Stomach (tissue), 9 donors: ENCODE measurements around the gene PDX1. TPM values are rescaled to one million over a fixed set of nuclear protein-coding genes. Genes with fewer than 3 reads are reported as not detected.

Experiments used
- DNase-seq, 2 donors: peaks; one replicate each; pipeline versions ENCODE4 v3.0.0 to v3.0.0-alpha.2; 2013 to 2019
- H3K27ac ChIP-seq, 5 donors: fragments of 200-600 bp in 4 of 5; sonication (generic) in 4 of 5; one replicate each; pipeline ENCODE4 v1.5.1; 2013 to 2019; ENCODE audit warnings: mild to moderate bottlenecking in 1 of 5, moderate library complexity in 1 of 5
- H3K27me3 ChIP-seq, 3 donors: fragments of 200-600 bp; sonication (generic); one replicate each; pipeline ENCODE4 v1.5.1; 2017 to 2019; ENCODE audit warnings: mixed run types in 1 of 3
- H3K36me3 ChIP-seq, 4 donors: fragments of 200-600 bp; sonication (generic); 1 replicate in 3 of 4; 2 replicates in 1 of 4; pipeline ENCODE4 v1.5.1; 2016 to 2019
- H3K4me1 ChIP-seq, 4 donors: fragments of 200-600 bp; sonication (generic); one replicate each; pipeline ENCODE4 v1.5.1; 2016 to 2019
- H3K4me3 ChIP-seq, 4 donors: fragments of 200-600 bp; sonication (generic) in 3 of 4; one replicate each; pipeline ENCODE4 v1.5.1; 2016 to 2019; ENCODE audit warnings: mild to moderate bottlenecking in 1 of 4
- H3K9me3 ChIP-seq, 4 donors: fragments of 200-600 bp; sonication (generic); one replicate each; pipeline ENCODE4 v1.5.1; 2016 to 2019
- CTCF ChIP-seq, 7 experiments: fragments of 450-650 bp in 4 of 7; fragments of 200-600 bp in 3 of 7; sonication (generic) in 3 of 7; IDR thresholded peaks; one replicate each; pipeline ENCODE4 v1.5.1; 2016 to 2019; ENCODE audit warnings: antibody characterized with exemption in 7 of 7, control low read depth in 2 of 7, mild to moderate bottlenecking in 1 of 7
- EP300 ChIP-seq: sonication (generic); formaldehyde crosslinking; IDR thresholded peaks from one replicate; pipeline ENCODE4 v1.6.1; 2017; ENCODE audit warnings: antibody characterized with exemption
- POLR2A ChIP-seq, 4 donors: fragments of 450-650 bp; IDR thresholded peaks; one replicate each; pipeline ENCODE4 v1.6.1; 2016; ENCODE audit warnings: antibody characterized with exemption in 4 of 4, control low read depth in 2 of 4, mild to moderate bottlenecking in 1 of 4, moderate library complexity in 1 of 4
- POLR2AphosphoS5 ChIP-seq, 3 donors: sonication (generic); formaldehyde crosslinking; IDR thresholded peaks; one replicate each; pipeline ENCODE4 v1.6.1; 2016; ENCODE audit warnings: antibody characterized with exemption in 3 of 3
- WGBS, 5 donors: extraction: QIAGEN DNeasy Blood & Tissue Kit in 3 of 5; methylation state at CpG; one replicate each; pipeline versions ENCODE4 v1.1.5 to v1.1.7; 2013 to 2018; 5-methylcytosine and 5-hydroxymethylcytosine counted together
- intact Hi-C: fragments of 100-400 bp; cut with DNase I; formaldehyde crosslinking; loops from one replicate; pipeline ENCODE4 v1.15.1; 2023; ENCODE audit warnings: low total_unique reads
- polyA plus RNA-seq, 3 donors: library from polyadenylated mRNA; stranded (reverse); fragments of 200-250 nt; gene quantifications; one replicate each; pipeline ENCODE4 v1.2.3, GENCODE V29; 2013
- total RNA-seq, 5 donors: library from RNA; depleted of rRNA; stranded (reverse); fragments of >200 nt; gene quantifications; one replicate each; pipeline versions ENCODE4 v1.1.0 to v1.2.3, GENCODE V29; 2014 to 2016
- donor health status: healthy with polysubstance abuse.
- donor health status: Bipolar disorder and iron deficiency.
- donor health status: healthy.

Gene PDX1
- total and polyA plus RNA-seq, 8 donors: 0.13 to 1.8 (median 0.92) TPM; not detected in 3

GRCh38 chr13:27926644-27927434, 7.0 kb downstream of the PDX1 start:
- Histone ChIP-seq H3K4me3 (no peak overlapping the region), H3K4me1 (peaks cover 0 to 55% (median 27%) of the 10 kb centered on the region in 4 donors), H3K9me3 (no peaks in the 10 kb centered on the region), H3K36me3 (no peaks in the 10 kb centered on the region), H3K27ac (no peak overlapping the region), H3K27me3 (peaks cover 37 to 100% (median 88%) of the 10 kb centered on the region in 3 donors)
- WGBS, 5 donors: 13 to 41% (median 14%) methylated on average over 32 to 35 of the region's 35 CpGs
- TF ChIP-seq CTCF (IDR thresholded peaks at IDR 0.05) (no peak), POLR2A (IDR thresholded peaks at IDR 0.05) (no peak), EP300 (no peak)
- DNase-seq: peak in 1 of 2 donors; percentile 47
- intact Hi-C loops: no loop called here

- DNase-seq: no peak
- Histone ChIP-seq H3K4me3 (no peak overlapping the region), H3K27me3 (peaks cover 30 to 100% (median 80%) of the 10 kb centered on the region in 3 donors), H3K27ac (no peak overlapping the region), H3K36me3 (no peaks in the 10 kb centered on the region), H3K9me3 (no peaks in the 10 kb centered on the region), H3K4me1 (peaks cover 0 to 46% (median 23%) of the 10 kb centered on the region in 4 donors)
- intact Hi-C loops: no loop called here
- 8 to 35% (median 14%) methylated on average over 52 to 53 of the region's 53 CpGs for WGBS, 5 donors
- TF ChIP-seq EP300 (no peak), CTCF (IDR thresholded peaks at IDR 0.05) (no peak), POLR2A (IDR thresholded peaks at IDR 0.05) (no peak), POLR2AphosphoS5 (IDR thresholded peaks at IDR 0.05) (no peak)
Observed at GRCh38 chr13:27927444-27928352, 7.9 kb downstream of the PDX1 start.

GRCh38 chr13:27928353-27928804, 8.6 kb downstream of the PDX1 start:
- H3K27ac ChIP-seq: no peak overlapping the region
- TF ChIP-seq POLR2A (IDR thresholded peaks at IDR 0.05) (no peak), EP300 (no peak), POLR2AphosphoS5 (IDR thresholded peaks at IDR 0.05) (no peak), CTCF (IDR thresholded peaks at IDR 0.05) (no peak)
- 11 to 46% (median 16%) methylated on average over 10 to 26 of the region's 26 CpGs for WGBS, 5 donors
- H3K36me3 ChIP-seq: no peaks in the 10 kb centered on the region
- peaks cover 23 to 100% (median 73%) of the 10 kb centered on the region in 3 donors for H3K27me3 ChIP-seq
- no peak overlapping the region for H3K4me3 ChIP-seq
- no peak for DNase-seq
- no peaks in the 10 kb centered on the region for H3K9me3 ChIP-seq
- intact Hi-C loops: no loop called here
- H3K4me1 ChIP-seq: peaks cover 0 to 42% (median 23%) of the 10 kb centered on the region in 4 donors
